Raji (cell line): Measurements from ENCODE around the gene SAMD7.

Experiments
- POLR2A ChIP-seq: IDR thresholded peaks from 2 replicates; pipeline ENCODE4 v1.6.1; 2011; ENCODE audit warnings: low read depth, low read length, control low read depth; ENCODE audit not compliant: insufficient read depth

The SAMD7 gene

DNA sequence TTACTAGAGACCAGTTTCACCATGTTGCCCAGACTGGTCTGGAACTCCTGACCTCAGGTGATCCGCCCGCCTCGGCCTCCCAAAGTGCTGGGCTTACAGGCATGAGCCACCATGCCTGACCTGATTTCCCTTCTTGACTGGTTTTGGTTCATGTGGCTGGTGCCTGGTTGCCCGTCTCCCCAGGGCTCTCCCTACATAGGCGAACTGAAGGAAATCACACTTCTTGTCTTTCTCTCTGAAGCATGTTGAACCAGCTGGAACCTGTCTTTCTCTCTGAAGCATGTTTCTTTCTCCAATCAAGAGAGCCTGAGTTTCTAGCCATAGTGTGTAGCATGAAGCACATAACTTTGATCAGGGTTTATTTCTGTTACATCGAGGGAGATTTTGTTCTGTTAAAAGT lies 16.3 kb upstream of the SAMD7 start:
- TF ChIP-seq POLR2A, result no peak

GRCh38 chr3:169897284-169897683 lies 14.1 kb upstream of the SAMD7 start:
- no peak for TF ChIP-seq POLR2A

- TF ChIP-seq POLR2A, result no peak
Measured at GRCh38 chr3:169901453-169901852, 9.9 kb upstream of the SAMD7 start.

- no peak for TF ChIP-seq POLR2A
Measured at GRCh38 chr3:169905404-169905803, 6.0 kb upstream of the SAMD7 start.

- TF ChIP-seq POLR2A, result no peak
Measured at GRCh38 chr3:169907476-169907875, 3.9 kb upstream of the SAMD7 start.

GRCh38 chr3:169907944-169908343 lies 3.4 kb upstream of the SAMD7 start:
- TF ChIP-seq POLR2A, result no peak

DNA sequence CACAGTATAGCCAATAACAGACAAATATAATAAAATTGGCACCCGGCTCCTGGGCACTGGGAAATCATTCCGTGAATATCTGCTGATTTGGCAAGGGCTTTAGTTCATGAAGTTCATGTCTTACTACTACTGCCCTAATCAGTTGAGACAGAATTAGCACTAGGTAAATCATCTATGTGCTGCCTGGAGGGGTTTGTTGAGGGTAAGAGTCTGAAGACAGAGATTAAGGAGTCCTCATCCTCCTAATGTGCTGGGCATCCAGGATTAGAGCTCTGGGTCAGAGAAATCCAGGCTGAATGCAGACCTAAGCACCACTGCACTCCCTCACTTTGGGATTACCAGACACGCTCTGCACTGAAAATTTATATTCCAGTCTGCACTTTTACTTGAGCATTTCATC lies 2.0 kb downstream of the SAMD7 start:
- no peak for TF ChIP-seq POLR2A

DNA sequence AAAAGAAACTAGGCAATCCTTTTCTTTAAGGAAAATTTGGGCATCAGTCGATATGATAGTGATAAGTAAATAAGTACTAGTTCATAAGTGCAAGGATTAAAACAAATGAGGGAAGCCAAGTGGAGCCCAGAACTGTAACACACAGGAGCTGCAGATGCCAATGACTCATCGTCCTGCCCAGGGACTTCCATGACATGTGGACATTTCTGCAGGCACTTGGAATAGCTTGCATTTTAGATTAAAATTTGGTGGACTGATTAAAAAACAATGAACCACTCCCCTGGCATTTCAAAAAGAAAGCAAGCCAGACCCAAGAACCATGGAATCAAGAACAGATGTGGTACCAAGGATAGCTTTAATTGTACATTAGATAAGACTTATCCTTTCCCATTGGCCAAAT lies 2.9 kb downstream of the SAMD7 start:
- no peak for TF ChIP-seq POLR2A

DNA sequence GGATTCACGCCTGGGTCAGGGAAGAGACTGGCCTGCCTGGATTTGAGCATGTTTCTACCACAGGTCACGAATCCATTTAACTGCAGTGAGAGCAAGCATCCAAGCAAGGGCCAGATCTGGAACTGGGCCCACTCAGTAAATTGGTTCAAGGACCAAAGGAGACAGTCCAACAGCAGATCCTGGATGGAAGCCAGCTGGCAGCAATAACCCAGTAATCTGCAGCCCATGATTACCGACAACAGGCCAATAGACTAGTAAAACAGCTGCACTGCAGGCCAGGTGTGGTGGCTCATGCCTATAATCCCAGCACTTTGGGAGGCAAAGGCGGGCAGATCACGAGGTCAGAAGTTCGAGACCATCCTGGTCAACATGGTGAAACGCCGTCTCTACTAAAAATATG lies 11.8 kb downstream of the SAMD7 start:
- TF ChIP-seq POLR2A, result no peak

- no peak for TF ChIP-seq POLR2A
Measured at GRCh38 chr3:169923831-169924230, 12.5 kb downstream of the SAMD7 start.

- no peak for TF ChIP-seq POLR2A
Measured at GRCh38 chr3:169929830-169930519, 18.6 kb downstream of the SAMD7 start.

- no peak for TF ChIP-seq POLR2A
Measured at GRCh38 chr3:169930843-169931242, 19.5 kb downstream of the SAMD7 start.

DNA sequence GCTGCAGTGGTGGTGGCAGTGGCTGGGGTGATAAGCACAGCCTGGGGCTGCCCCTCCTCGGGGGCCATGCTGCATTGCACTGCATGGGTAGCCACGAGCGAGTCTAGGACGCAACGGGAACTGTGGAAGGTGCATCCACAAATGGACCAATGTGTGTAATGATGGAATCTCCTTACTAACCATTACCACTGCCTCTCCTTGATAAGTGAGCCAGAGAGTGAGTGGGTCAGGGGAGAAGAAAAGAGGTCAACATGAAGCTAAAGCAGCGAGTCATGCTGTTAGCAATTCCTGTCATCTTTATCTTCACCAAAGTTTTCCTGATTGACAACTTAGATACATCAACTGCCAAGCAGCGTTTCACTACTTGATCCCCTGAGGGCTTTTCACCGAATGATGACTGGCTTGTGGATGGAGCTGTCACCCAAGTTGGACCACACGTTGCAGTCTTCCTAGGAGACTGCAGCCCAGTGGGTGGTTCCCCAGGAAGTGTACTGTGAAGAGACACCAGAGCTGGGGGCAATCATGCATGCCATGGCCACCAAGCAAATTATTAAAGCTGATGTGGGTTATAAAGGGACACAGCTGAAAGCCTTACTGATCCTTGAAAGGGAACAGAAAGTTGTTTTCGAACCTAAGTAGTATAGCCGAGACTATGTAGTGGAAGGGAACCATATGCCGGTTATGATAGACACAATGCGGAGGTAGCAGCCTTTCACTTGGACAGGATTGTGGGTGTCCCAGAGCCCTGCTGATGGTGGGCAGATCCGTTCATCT lies 20.6 kb downstream of the SAMD7 start:
- TF ChIP-seq POLR2A, result peak; percentile 67

- no peak for TF ChIP-seq POLR2A
Measured at GRCh38 chr3:169939320-169939719, 27.9 kb downstream of the SAMD7 start.

- no peak for TF ChIP-seq POLR2A
Measured at GRCh38 chr3:169939751-169940150, 28.4 kb downstream of the SAMD7 start.

- TF ChIP-seq POLR2A, result peak; percentile 12; the same call in 1 of the 2 replicates
Measured at GRCh38 chr3:169940470-169941181, 29.3 kb downstream of the SAMD7 start.
